ENCODE results near the gene HIC1.

GRCh38 chr17:2020721-2021120 lies 34.2 kb upstream of the HIC1 start:
- no peak for TF ChIP-seq CTCF (IDR thresholded peaks at IDR 0.05)
- no peak for TF ChIP-seq POLR2A (IDR thresholded peaks at IDR 0.05)
- TF ChIP-seq POLR2AphosphoS5 (IDR thresholded peaks at IDR 0.05), result no peak
